ENCODE data around the gene UGT1A7.

UGT1A7 gene

DNA sequence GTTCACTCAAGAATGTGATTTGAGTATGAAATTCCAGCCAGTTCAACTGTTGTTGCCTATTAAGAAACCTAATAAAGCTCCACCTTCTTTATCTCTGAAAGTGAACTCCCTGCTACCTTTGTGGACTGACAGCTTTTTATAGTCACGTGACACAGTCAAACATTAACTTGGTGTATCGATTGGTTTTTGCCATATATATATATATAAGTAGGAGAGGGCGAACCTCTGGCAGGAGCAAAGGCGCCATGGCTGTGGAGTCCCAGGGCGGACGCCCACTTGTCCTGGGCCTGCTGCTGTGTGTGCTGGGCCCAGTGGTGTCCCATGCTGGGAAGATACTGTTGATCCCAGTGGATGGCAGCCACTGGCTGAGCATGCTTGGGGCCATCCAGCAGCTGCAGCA, 78.3 kb downstream of the UGT1A7 start, which contains the start of gene UGT1A1:
Gene UGT1A1 (plus strand): TSS at position 228 of the 400 bp plus-strand sequence. CDS start 18 bp downstream, at position 246.
- DNase-seq (ENCODE audit: low read depth in 3 of 3): no peak

DNA sequence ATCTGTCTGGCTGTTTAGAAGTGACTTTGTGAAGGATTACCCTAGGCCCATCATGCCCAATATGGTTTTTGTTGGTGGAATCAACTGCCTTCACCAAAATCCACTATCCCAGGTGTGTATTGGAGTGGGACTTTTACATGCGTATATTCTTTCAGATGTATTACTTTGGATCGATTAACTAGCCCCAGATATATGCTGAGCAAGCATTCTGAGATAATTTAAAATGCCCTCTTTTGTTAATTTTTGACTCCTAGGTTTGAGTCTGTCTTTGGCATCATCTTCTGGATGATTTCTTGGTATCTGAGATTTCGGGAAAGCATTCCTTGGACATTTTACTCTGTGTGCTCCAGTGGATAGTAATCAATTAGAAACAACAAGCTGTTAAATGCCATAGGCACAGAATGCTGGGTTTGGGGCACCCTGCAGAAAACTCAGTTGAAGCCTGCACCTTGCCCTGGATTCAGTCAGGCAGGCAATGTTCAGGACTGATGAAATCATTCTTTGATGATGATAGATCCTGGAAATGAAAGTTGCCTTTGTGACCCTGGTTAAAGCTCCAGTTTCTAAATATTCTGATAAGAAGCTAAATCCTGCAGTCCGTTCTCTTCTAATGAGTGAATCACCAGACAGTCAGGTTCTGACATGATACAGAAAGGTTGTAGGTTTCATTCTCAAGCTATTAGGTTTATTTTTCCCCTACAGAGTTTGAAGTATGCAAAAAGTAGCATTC, 79.5 kb downstream of the UGT1A7 start:
- DNase-seq (ENCODE audit: low read depth in 3 of 3): no peak

DNA sequence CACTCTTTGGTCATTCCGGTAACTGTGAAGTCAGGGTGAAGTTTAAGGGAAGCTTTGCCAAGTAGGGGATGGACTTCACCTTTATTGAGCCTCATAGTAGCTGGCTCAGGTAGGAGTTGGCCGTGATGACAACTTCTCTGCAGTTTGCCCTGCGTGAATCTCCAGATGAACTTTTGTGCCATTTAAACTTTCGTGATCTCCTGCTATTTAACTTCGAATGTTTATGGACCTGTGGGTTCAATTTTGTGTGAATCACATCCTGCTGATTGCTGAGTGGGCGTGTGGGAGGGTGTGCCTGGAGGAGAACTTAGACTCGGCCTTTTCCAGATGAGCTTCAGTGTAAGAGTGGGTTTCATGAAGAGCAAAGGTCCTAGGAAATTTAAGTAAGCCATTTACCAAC, 82.6 kb downstream of the UGT1A7 start:
- no peak for DNase-seq (ENCODE audit: low read depth in 3 of 3)

DNA sequence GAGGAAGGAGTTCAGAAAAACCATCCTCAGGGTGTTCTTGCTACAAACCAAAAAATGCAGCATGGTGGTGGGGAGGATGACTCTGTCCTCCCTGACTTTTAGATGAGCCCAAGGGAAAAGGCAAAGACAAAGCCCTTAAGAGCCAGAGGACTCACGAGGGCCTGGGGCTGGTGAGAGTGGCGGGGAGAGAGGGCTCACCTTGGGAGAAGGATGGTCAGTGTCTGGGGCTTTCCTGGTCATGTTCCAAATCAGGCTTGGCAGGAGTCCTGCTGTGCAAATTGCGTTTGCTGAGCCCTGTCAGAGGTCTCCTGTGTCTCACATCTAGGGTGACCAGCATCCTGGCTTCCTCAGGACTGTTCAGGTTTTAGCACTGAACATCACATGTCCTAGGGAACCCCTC, 83.1 kb downstream of the UGT1A7 start:
- no peak for DNase-seq (ENCODE audit: low read depth in 3 of 3)

DNA sequence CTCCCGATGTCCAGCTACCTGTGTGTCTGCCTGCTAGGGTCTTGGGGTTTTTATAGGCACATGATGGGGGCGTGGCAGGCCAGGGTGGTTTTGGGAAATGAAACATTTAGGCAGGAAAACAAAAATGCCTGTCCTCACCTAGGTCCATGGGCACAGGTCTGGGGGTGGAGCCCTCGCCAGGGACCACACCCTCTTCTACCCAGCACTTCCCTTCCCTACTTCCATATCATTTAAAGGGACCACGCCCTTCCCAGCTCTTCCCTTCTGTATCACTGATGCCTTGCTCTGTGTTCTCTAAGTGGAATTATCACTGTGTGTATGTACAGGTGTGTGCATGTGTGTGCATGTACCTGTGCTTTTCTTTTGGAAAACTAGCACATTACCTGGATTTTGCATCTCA, 84.7 kb downstream of the UGT1A7 start:
- DNase-seq (ENCODE audit: low read depth in 3 of 3): no peak

DNA sequence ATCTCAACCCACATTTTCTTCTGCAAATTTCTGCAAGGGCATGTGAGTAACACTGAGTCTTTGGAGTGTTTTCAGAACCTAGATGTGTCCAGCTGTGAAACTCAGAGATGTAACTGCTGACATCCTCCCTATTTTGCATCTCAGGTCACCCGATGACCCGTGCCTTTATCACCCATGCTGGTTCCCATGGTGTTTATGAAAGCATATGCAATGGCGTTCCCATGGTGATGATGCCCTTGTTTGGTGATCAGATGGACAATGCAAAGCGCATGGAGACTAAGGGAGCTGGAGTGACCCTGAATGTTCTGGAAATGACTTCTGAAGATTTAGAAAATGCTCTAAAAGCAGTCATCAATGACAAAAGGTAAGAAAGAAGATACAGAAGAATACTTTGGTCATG, 86.4 kb downstream of the UGT1A7 start:
- no peak for DNase-seq (ENCODE audit: low read depth in 3 of 3)

DNA sequence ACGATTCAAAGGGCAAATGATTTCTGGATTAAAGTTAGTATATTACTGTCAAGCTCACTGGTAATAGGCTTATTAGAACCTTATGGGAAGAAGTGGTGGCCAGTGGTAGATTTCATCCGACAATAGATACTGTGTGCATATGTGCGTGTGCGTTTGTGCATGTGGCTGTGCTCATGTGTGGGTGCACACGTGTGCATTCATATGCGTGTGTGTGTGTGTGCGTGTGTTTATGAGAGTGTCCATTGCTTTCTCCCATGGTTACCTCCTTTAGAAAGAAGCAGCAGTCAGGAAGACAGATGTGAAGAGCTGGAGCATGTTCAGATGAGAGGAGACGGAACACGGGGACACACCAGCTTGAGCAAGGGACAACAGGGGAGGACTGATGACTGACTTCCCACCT, 87.6 kb downstream of the UGT1A7 start:
- no peak for DNase-seq (ENCODE audit: low read depth in 3 of 3)

DNA sequence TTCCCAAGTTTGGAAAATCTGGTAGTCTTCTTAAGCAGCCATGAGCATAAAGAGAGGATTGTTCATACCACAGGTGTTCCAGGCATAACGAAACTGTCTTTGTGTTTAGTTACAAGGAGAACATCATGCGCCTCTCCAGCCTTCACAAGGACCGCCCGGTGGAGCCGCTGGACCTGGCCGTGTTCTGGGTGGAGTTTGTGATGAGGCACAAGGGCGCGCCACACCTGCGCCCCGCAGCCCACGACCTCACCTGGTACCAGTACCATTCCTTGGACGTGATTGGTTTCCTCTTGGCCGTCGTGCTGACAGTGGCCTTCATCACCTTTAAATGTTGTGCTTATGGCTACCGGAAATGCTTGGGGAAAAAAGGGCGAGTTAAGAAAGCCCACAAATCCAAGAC, 90.5 kb downstream of the UGT1A7 start:
- DNase-seq (ENCODE audit: low read depth in 3 of 3): no peak

DNA sequence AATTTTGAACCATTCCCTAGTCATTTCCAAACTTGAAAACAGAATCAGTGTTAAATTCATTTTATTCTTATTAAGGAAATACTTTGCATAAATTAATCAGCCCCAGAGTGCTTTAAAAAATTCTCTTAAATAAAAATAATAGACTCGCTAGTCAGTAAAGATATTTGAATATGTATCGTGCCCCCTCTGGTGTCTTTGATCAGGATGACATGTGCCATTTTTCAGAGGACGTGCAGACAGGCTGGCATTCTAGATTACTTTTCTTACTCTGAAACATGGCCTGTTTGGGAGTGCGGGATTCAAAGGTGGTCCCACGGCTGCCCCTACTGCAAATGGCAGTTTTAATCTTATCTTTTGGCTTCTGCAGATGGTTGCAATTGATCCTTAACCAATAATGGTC, 90.9 kb downstream of the UGT1A7 start:
- no peak for DNase-seq (ENCODE audit: low read depth in 3 of 3)

DNA sequence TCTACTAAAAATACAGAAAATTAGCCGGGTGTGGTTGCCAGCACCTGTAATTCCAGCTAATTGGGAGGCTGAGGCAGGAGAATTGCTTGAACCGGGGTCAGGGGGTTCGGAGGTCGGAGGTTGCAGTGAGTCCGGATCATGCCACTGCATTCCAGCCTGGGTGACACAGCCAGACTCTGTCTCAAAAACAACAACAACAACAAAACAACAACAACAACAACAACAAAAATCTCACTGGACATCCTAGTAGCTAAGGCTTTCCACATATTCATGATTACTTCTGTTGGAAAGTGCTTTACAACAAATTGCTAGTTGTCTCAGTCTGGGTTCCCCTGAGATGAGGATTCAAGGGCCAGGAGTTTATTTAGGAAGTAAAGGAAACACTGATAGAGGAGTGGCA, 92.2 kb downstream of the UGT1A7 start:
- no peak for DNase-seq (ENCODE audit: low read depth in 3 of 3)

DNA sequence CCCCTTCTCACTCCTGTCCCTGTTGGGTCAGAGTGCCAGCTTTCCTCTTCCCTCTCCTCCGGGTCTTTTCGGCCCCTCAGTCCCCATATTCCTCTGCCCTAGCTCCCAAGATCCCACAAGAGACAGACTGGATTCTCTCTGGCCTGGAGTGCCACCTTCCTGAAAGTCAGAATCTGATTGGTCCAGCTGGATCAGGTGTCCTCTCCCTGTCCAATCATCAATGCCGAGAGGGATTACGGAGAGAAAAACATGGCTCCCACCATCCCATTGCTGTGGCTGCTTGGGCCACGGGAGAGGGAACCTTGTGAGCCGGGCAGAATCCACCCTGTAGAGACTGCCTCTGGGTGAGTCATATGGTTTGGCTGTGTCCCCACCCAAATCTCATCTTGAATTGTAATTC, 93.7 kb downstream of the UGT1A7 start:
- no peak for DNase-seq (ENCODE audit: low read depth in 3 of 3)

DNA sequence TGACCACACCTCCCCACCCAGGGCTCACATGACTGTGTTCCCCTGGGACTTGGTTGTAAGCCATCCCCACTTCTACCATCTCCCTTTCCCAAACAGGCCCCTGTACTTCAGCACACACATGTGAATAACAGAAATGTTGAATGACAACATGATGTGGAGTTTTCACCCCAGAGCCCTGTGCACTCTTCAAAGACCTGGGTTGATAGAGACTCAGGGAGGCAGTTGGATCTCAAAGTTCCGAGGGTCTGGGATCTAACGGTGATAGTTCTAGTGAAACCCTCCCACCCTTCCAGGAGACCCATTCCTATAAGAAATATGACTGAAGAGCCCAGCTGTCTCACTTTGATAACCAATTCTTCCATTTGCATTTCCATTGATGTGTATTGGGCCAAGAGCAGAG, 96.3 kb downstream of the UGT1A7 start, which contains the start of gene MROH2A:
Gene MROH2A (plus strand): TSS at position 301 of the 400 bp plus-strand sequence. CDS start 1,029 bp downstream, outside the sequence.
- no peak for DNase-seq (ENCODE audit: low read depth in 3 of 3)

DNA sequence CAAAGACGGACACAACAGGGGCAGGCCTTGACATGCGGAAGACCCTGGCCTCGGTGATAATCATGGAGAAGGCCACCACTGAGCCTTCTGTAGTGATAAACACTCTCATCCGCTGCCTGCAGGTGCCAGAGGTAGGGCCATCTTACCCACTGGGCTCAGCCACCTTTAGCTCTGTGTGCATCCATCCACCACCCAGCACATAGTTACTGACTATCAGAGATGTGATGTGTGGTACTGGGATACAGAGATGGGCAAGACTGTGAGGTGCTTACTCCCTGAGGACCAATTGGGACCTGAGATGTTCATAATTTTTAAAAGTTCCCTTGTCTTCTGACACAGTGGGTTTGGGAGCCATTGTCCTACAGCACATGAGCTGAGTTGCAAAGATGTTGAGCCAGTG, 98.0 kb downstream of the UGT1A7 start:
- no peak for DNase-seq (ENCODE audit: low read depth in 3 of 3)

DNA sequence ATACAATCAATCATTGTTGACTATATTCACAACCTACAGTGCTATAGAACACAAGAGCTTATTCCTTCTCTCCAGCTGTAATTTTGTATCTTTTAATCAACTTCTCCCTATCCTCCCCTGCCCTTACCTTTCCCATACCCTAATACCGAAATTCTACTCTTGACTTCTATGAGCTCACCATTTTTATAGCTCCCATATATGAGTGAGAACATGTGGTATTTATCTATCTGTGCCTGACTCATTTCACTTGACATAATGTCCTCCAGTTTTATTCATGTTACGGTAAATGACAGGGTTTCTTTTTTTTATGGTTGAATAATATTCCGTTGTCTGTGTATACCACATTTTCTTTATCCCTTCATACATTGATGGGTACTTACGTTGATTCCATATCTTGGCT, 99.1 kb downstream of the UGT1A7 start:
- DNase-seq (ENCODE audit: low read depth in 3 of 3): no peak

DNA sequence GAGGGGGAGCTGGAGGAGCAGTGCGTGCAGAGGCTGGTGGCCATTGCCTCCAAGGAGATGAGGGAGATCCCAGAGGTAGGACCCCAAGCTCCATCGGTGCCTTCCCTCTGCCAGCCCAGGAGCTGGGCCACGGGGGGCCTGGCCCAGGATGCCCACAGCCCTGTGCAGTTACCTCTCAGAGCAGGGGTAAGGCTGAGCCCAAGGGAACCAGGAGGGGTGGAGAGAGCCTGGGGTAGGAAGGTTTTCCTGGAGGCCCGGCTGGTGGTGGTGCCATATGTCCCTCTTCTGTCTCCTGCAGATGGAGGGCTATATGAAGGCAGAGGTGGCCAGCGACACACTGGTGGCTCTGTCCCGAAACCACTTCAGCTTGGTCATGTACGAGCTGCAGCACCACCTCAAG, 107.9 kb downstream of the UGT1A7 start:
- DNase-seq (ENCODE audit: low read depth in 3 of 3): no peak

DNA sequence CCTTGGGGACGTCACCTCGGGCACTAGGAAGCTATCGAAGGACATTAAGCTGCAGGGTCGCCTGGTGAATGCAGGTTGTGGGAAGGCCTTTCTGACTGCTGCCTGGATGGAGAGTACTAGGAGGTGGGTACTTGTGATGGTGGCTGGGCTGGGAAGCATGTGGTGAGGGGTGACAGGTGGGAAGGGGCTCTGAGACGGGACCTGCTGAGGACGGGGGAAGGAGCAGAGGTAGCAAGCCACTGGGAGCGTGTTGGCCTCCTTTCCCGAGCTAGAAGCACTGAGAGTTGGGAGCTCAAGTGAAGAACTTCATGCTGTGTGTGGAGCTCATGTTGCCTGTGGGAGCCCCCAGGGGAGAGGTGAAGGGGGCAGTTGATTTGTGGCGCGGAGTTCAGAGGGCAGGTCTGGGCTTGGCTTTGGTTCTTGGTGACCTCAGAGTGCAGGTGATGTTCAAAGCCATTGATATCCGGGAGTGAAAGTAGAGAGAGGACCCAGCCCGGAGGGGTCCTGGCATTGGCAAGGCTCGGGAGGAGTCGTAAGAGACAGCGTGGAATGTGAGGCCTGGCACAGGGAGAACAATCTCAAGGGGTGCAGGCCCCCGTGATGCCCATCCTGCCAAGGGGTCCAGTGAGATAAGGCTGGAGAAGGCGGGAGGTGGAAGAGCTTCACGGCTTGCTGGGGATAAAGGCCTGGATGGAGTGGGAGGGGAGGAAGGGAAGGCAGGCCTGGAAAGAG, 109.6 kb downstream of the UGT1A7 start:
- DNase-seq (ENCODE audit: low read depth in 3 of 3): no peak

DNA sequence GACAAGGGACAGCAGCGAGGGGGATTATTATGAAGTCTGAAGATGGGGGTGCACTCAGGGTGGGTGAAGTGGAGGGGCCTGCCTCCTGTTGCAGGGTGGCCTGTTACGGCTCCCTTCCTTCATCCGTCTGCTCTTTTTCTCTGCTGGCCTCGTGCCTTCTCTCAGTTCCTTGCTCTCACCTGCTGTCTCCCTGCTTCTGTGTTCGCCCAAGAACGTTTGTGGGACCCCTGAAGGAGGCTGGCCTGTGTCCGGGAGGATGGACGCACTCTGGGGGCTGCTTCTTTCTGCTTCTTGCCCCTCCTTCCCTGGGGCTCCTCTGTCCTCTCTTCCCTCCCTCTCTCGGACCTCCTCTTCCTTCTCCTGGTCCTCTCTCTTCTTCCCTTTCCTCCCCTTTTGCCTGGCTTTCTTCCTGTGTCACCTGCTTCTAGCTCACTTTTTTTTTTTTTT, 110.2 kb downstream of the UGT1A7 start:
- DNase-seq (ENCODE audit: low read depth in 3 of 3): no peak

DNA sequence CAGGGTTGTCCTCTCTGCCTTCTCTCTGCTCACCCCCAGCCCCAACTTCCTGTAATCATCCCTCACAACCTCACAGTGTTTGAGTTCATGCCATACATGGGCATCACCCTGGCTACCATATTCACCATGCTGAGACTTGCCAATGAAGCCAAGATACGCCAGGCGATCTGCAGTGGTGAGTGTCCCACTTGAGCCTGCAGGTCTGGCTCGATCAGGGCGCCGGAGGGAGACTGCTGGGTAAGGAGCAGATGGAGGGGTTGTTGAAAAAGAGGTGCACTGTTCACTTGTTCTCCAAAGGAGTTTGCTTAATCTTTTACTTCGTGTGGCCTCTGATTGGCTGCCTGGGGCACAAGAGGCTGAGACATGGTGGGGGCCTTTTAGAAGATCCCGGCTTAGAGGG, 111.0 kb downstream of the UGT1A7 start:
- no peak for DNase-seq (ENCODE audit: low read depth in 3 of 3)

DNA sequence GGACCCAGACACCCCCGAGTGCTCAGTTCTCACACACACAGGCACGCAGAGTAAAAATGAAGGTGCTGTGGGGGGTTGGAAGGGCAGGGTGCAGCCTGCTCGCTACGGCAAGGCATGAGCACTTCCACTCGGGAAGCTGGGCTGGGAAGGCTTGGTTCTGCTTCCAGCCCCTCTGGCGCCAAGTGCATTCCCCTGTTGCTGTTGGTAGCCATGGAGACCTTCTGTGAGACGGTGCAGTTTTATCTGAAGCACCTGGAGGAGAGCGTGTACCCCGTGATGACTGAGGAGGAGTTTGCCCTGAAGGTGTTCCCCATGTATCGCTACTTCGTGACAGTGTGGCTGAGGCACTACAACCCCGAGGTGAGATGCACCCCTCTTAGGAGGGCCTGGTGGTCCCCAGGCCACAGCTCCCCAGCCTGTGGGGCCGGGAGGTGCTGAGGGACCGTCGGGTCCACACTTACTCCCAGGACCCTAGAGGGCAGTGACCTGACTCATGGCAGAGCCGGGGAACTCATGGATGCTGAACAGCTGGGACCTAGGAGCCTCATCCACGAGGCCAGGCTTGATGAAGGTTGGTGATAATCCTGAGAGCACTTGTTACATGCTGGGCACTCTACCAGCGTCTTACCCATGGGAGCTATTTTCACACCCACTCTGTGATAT, 111.9 kb downstream of the UGT1A7 start:
- DNase-seq (ENCODE audit: low read depth in 3 of 3): no peak

DNA sequence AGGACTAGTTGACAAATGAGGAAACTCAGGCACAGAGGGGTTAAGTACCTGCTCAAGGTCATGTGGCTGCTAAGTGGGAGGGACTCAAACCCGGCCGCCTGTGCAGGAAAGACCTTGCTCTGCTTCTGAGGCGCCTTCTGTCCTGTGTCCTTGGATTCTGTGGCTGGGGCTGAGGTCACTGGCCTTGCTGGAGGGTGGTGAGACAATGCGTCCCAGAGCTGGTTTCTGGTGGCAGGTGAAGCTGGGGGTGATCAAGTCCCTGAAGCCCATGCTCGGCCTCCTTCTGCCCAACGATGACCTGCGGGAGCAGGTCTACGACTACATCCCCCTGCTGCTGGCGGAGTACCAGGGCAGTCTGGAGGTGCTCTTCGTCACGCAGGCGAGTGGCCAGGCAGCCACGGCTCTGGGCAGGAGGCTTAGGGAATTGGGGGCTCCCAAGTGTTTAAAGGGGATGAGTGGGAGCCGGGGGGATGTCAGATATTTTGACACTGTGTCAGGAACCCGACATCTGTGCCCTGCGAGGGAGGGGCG, 112.5 kb downstream of the UGT1A7 start:
- DNase-seq (ENCODE audit: low read depth in 3 of 3): no peak

DNA sequence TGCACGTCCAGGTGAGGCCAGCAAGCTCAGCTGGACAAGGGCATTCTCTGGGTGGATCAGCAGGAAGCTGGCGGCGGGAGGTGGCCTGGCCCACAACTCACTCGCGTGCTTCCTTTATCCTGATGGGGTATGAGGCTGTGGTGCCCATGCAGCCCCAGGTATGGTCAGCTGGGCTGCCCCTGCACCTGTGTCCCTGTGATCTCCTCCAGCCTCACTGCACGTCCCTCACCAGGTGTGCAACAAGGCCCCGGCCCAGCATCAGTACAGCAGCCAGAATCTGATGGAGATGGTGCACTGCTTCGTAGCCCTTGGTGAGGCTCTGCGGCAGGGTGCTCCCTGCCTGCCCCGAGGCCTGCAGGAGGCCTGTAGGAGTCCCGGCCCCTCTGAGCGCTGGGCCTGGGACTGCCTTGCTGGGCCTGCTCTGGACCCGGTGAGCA, 114.1 kb downstream of the UGT1A7 start:
- DNase-seq (ENCODE audit: low read depth in 3 of 3): no peak

DNA sequence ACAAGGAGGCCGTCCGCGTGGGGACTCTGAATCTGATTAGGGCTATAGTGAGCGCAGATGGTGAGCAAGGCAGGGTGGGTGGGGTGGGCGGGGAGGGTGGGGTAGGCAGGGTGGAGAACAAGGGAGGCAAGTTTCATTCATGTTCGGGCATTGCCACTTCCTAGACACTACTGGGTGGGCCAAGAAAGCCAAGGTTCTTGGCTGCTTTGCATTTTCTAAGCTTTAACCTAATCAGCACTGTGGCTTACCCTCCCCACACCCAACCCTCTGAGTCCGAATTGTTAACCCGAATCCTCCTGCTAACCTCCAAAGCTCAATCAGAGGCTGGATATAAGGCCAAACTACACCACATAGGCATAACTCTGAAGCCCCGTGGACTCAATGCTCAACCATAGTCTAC, 114.6 kb downstream of the UGT1A7 start:
- no peak for DNase-seq (ENCODE audit: low read depth in 3 of 3)

All from stimulated activated CD4-positive, alpha-beta T cell treated with anti-CD3 and anti-CD28 coated beads, TNF-alpha, amount 100 ng/mL, for 4 hours (primary cell).